ENCODE data around the gene STX8. TPM values are rescaled to one million over a fixed set of nuclear protein-coding genes. Genes with fewer than 3 reads are reported as not detected.

Gene STX8
- total RNA-seq, 4 donors from 2014 or later, result 22.0 to 67.3 (median 46.5) TPM

- TF ChIP-seq POLR2A (IDR thresholded peaks at IDR 0.05) (no peak), CTCF (IDR thresholded peaks at IDR 0.05) (no peak)
- H3K4me1 ChIP-seq, result no peaks in the 10 kb centered on the region
These were observed 169.5 kb downstream of the STX8 start for GRCh38 chr17:9406046-9406606.

DNA sequence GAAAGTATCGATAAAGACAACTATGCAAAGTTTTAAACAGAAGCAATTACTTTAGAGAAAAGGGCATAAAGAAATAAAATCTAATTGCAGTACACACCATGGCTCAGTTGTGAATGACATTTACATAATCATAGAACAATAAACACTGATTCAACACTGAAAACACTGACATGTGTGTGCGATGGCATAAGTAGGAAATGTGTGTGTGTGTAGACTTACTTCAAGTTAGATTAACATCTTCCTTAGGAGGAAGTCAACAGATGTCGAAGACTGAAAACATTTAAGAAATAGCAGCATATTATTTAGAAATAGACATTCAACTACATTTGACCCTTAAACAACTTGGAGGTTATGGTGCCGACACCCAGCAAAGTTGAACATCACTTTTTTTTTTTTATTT lies 172.4 kb downstream of the STX8 start:
- no peaks in the 10 kb centered on the region for H3K27me3 ChIP-seq
- DNase-seq, result no peak
- no peak for TF ChIP-seq POLR2A (IDR thresholded peaks at IDR 0.05)
- no peak for TF ChIP-seq CTCF (IDR thresholded peaks at IDR 0.05)
- intact Hi-C loops (cut with DNase I; ENCODE audit: low total_unique reads), result no loop called here
- H3K4me1 ChIP-seq, result no peaks in the 10 kb centered on the region
- no peak overlapping the region for H3K4me3 ChIP-seq
- H3K36me3 ChIP-seq, result no peaks in the 10 kb centered on the region
- H3K27ac ChIP-seq, result no peak overlapping the region
- no peaks in the 10 kb centered on the region for H3K9me3 ChIP-seq

More at GRCh38 chr17:9406046-9406606, 169.5 kb downstream of the STX8 start:
- Histone ChIP-seq H3K27me3 (no peaks in the 10 kb centered on the region), H3K9me3 (no peaks in the 10 kb centered on the region), H3K4me3 (no peak overlapping the region), H3K36me3 (no peaks in the 10 kb centered on the region), H3K27ac (no peak overlapping the region)
- DNase-seq, result no peak
- intact Hi-C loops (cut with DNase I; ENCODE audit: low total_unique reads), result no loop called here

DNA sequence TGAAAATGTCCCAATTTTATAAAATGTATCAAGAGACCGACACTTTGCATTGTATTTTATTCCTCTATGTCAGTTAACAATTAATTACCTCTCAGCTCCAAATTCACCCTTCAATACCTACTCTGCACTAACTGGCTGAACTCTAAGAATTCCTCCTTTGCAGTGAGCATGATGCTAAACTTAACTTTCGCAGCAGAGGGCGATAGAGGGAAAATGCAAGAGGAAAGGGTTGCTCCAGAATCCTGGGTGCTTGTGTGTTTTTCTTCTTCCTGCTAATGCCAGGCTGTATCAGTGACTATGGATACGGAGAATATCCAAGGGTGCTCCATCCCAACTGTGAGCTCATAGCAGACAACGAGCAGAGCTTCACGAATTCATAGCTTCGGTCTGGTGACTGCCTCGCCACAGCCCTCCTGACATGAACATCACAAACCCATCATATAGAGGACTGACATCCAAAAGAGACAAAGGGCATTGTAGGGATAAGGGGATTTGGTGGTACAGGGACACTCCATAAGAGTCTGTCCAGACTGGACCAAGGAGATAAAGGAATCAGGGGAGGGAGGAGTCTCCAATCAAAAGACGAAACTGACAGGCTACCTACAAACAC lies 172.9 kb downstream of the STX8 start:
- TF ChIP-seq POLR2A (IDR thresholded peaks at IDR 0.05), result no peak
- peak in 1 of 4 experiments; percentile 4 for TF ChIP-seq CTCF (IDR thresholded peaks at IDR 0.05)
- no peaks in the 10 kb centered on the region for H3K4me1 ChIP-seq
- H3K27me3 ChIP-seq, result no peaks in the 10 kb centered on the region
- H3K36me3 ChIP-seq, result no peaks in the 10 kb centered on the region
- no peak overlapping the region for H3K4me3 ChIP-seq
- DNase-seq, result no peak
- intact Hi-C loops (cut with DNase I; ENCODE audit: low total_unique reads), result no loop called here
- no peak overlapping the region for H3K27ac ChIP-seq
- H3K9me3 ChIP-seq, result no peaks in the 10 kb centered on the region

DNA sequence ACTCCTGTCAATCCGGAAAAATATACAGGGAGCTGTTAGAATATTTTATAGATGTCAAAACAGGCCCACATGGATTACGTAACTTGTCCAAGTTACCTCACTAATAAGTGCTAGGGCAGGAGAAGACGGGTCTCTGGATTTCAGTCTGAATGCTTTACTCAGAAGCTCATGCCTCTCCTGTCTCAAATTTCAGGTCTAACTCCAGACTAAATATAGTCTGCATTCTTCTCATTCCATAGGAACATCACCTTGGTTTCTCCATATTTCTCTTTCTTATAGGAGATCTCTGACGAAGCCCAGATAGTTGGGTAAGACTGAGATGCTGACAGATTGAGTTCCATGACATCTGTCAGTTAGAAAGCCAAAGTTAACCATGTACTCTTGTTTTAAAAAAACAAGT lies 174.2 kb downstream of the STX8 start:
- no peak for TF ChIP-seq POLR2A (IDR thresholded peaks at IDR 0.05)
- H3K36me3 ChIP-seq, result no peaks in the 10 kb centered on the region
- DNase-seq, result no peak
- intact Hi-C loops (cut with DNase I; ENCODE audit: low total_unique reads), result no loop called here
- no peak overlapping the region for H3K4me3 ChIP-seq
- H3K27me3 ChIP-seq, result no peaks in the 10 kb centered on the region
- H3K27ac ChIP-seq, result no peak overlapping the region
- H3K9me3 ChIP-seq, result no peaks in the 10 kb centered on the region
- no peaks in the 10 kb centered on the region for H3K4me1 ChIP-seq

- Histone ChIP-seq H3K27me3 (no peaks in the 10 kb centered on the region), H3K4me1 (no peaks in the 10 kb centered on the region), H3K4me3 (no peak overlapping the region), H3K27ac (no peak overlapping the region), H3K36me3 (no peaks in the 10 kb centered on the region), H3K9me3 (no peaks in the 10 kb centered on the region)
- TF ChIP-seq POLR2A (IDR thresholded peaks at IDR 0.05) (no peak), CTCF (IDR thresholded peaks at IDR 0.05) (no peak)
- intact Hi-C loops (cut with DNase I; ENCODE audit: low total_unique reads), result no loop called here
- DNase-seq, result no peak
These were observed 186.5 kb downstream of the STX8 start for GRCh38 chr17:9389111-9389527.
